8988T (cell line): ENCODE data around the gene RASAL1.

Source experiments
- DNase-seq: peaks from one replicate; pipeline ENCODE4 v3.0.0; 2011

RASAL1 gene

GRCh38 chr12:113070117-113070906 is 65.2 kb downstream of the RASAL1 start:
- DNase-seq: no peak

- DNase-seq: no peak
These were observed 65.8 kb downstream of the RASAL1 start for GRCh38 chr12:113069751-113070116.

GRCh38 chr12:113069149-113069548 is 66.4 kb downstream of the RASAL1 start:
- DNase-seq: no peak

GRCh38 chr12:113067987-113068935 is 67.3 kb downstream of the RASAL1 start:
- DNase-seq: no peak

GRCh38 chr12:113066813-113067400 is 68.7 kb downstream of the RASAL1 start:
- no peak for DNase-seq

GRCh38 chr12:113065126-113066007 is 70.2 kb downstream of the RASAL1 start:
- DNase-seq: no peak

- peak; percentile 12 for DNase-seq
These were observed 71.0 kb downstream of the RASAL1 start for GRCh38 chr12:113064395-113065125.

- peak; percentile 5 for DNase-seq
These were observed 71.9 kb downstream of the RASAL1 start for GRCh38 chr12:113063396-113064350.

- no peak for DNase-seq
These were observed 72.8 kb downstream of the RASAL1 start for GRCh38 chr12:113062502-113063395.

GRCh38 chr12:113061061-113061694 is 74.4 kb downstream of the RASAL1 start:
- no peak for DNase-seq

- DNase-seq: no peak
These were observed 75.1 kb downstream of the RASAL1 start for GRCh38 chr12:113060336-113060960.

GRCh38 chr12:113059071-113059595 is 76.4 kb downstream of the RASAL1 start:
- DNase-seq: no peak

GRCh38 chr12:113058553-113058952 is 77.0 kb downstream of the RASAL1 start:
- no peak for DNase-seq

- no peak for DNase-seq
These were observed 77.7 kb downstream of the RASAL1 start for GRCh38 chr12:113057565-113058485.

GRCh38 chr12:113056631-113057488 is 78.7 kb downstream of the RASAL1 start, which contains the start of gene DTX1:
Gene DTX1 (plus strand): TSS chr12:113056730. CDS start chr12:113058193, 1,463 bp downstream.
- no peak for DNase-seq

- no peak for DNase-seq
These were observed 79.3 kb downstream of the RASAL1 start for GRCh38 chr12:113056381-113056630.
